ENCODE measurements around the gene EDARADD.

The EDARADD gene

DNA sequence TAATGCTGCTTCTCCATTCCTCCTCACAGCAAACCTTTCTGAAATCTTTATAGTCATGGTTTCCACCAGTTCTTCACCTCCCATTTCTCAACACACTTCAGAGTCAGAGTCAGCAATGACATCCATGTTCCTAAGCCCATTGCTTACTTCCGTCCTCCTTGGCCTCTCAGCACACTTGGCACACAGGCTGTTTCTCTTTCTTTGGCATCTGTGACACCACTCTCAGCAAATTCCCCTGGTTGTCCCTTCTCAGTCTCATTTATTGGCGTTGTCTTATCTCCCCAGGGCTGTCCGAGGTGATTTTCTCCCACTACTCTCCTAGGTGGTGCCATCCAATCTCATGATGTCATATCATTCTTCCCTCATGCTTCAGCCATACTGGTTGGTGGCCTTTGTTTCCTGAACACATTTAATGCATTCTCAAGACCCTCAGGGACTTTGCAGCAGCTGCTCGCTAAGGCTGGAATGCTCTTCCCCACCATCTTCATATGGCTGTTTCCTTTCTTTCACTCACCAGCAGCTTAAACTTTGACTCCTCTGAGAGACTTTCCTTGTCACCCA is 126.4 kb downstream of the EDARADD start:
- no peak for DNase-seq

- no peak for DNase-seq
These were observed 129.0 kb downstream of the EDARADD start for GRCh38 chr1:236522937-236523703.

- peak; percentile 93 for DNase-seq
These were observed 129.6 kb downstream of the EDARADD start, which contains the start of gene LGALS8 for GRCh38 chr1:236523704-236524141. LGALS8 (plus strand) TSS chr1:236523982; CDS start chr1:236526071, 2,089 bp downstream.

DNA sequence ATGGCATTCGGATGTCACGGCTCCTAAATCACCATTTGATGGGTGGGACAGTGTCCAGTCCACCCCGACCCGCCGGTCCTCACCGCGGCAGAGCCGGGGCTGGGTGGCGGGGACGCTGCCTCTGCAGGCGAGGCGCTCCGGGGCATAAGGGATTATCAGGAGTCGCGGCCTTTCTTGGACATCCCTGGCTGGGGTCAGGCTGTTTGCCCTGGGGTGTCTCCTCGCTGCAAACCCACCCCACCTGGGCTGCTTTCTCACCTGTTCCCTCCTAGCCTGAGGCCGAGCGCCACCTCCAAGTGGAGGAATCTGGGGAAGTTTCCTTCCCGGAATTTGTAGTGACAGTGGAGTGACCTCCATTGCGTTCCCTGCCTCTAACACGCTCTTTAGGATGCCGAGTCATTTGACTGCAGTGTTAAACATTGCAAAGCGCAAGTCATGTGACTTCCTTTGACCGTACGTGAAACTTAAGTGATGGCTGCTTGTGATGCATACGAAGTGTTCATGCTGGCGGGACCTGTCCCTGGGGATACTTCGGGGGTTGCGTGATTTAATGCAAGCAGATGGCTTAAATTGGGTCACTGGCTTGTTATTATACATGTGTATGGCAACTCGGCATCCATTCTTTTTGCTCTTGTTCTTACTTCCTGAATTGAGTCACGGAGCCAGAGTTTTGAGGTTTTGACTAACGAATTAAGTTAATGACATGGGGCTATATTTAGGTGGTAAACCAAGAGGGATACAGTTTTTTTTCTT is 130.2 kb downstream of the EDARADD start:
- DNase-seq = peak; percentile 80

GRCh38 chr1:236524895-236525184 is 130.8 kb downstream of the EDARADD start:
- no peak for DNase-seq

- DNase-seq = no peak
These were observed 132.0 kb downstream of the EDARADD start for GRCh38 chr1:236526079-236526478.

DNA sequence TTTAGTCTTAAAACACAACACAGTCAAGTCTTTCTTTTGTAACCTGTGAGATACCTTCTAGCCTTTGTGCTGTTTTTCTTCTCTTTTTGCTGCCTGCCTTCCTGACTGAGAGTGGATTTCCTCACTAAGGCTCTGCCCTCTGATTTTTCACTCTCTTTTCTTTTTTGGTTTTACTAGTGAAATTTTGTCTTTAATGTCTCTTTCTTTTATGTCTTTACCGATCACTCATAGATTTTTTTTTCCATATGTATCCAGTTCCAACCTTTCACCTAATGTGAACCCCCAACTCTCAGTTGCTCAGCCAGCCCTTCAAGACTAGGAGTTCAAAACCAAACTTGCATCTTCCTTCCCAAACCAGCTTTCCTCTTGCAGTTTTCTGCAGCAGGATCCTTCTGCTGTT is 136.2 kb downstream of the EDARADD start:
- no peak for DNase-seq

DNA sequence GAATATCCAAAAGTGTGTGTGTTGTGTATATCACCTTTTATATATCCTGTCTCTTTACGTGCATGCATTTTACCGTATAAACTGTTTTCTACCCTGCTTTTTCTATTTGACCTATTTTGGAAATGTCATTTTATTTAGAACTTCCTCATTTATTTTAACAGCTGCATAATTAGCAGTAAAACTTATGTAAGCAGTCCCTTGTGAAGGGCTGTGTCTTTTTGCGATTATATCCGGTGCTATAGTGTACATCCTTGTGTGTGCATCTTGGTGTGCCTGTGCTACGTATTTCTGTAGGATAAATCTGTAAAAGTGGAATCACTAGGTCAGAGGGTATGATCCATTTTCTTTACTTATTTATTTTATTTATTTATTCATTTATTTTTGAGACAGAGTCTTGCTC is 136.9 kb downstream of the EDARADD start:
- no peak for DNase-seq

DNA sequence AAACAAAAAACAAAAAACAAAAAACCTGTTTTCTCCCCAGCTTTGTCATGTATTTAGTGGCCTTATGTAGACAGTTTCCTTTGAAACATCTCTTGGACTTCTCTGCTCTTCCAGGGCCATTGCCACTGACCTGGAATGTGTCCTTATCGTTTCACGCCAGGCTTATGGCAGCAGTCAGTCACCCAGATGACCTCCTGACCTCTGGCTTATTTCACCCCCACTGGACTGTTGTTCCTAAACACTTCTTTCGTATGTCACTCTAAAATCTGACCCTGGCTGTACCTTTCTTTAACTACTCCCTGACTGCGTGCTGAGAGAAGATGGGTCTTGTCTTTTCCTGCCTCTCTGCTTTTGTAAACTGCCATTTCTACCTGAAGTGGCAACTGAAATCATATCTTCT is 138.8 kb downstream of the EDARADD start:
- no peak for DNase-seq

DNA sequence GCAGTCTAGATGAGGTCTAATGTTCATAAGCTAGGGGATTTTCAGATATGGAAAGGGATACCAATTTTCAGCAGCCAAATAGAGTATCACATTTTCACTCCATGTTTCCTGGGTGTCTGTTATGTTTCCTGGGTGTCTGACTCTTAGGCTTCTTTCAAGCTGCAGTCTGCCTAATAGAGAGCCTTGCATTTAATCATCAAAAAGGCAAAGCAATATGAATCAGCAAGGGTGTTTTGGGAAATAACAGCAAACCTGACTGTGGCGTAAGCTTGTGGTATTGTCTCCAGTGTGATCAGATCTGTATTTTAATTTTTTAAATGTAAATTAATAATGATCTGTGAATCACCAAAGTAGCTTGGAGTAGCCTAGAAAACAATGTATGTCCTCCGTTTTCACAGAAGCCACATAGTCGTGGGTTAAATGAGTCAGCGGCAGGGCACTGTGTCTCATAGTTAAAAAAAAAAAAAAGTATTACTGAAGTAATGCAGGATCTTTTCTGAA is 140.1 kb downstream of the EDARADD start:
- DNase-seq = no peak
